ENCODE measurements around the gene ATP6V0D1.

Gene ATP6V0D1

DNA sequence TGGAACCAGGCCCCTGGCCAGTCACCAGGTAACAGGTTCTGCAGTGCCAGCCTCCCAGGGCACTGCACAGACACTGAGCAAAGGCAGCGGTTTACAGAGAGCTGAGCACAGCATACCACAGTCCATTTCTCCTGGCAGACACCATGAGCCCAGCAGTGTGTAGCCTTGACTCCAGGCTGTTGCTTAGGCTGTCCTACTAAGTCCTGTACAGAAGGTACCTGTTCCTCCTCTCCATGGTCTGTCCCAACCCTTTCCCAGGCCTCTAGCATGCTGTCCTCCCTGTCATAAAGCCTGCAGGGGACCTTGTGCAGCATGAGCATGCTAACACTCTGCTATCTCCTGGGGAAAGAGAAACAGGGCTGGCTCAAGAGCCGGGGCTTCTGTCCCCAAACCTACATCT lies 20.0 kb downstream of the ATP6V0D1 start:
- no peak for DNase-seq

DNA sequence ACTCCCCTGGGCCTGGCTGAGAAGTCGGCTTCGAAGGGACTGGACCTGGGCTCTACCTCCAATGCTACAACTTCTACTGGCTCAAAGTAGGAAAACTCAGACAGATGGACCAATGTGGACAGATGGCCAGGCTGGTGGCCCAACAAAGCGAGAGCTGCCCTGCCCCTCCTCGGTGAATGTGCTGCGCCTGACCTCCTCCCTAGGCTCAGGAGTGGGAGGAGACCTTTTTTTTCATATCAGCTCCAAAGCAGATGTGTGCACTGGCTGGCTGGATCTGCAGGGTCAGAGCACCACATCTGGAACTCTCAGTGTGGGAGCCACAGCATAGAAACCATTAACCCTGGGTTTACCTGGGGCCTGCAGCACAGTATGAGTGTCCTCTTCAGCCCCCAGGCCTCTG lies 20.8 kb downstream of the ATP6V0D1 start:
- no peak for DNase-seq

DNA sequence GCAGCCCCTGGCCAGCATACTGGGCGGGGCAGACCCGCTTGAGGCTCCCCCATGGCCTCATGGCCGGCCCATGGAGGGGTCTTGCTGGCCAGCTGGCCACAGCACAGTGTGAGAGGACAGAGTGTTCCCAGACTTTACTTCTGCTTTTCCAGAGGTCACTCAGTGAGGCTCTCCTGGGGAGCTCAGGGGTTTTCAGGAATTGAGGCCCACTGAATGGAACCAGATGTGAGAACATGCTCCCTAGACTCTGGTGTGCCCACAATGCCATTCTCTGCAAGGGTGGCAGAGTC lies 21.2 kb downstream of the ATP6V0D1 start:
- no peak for DNase-seq

DNA sequence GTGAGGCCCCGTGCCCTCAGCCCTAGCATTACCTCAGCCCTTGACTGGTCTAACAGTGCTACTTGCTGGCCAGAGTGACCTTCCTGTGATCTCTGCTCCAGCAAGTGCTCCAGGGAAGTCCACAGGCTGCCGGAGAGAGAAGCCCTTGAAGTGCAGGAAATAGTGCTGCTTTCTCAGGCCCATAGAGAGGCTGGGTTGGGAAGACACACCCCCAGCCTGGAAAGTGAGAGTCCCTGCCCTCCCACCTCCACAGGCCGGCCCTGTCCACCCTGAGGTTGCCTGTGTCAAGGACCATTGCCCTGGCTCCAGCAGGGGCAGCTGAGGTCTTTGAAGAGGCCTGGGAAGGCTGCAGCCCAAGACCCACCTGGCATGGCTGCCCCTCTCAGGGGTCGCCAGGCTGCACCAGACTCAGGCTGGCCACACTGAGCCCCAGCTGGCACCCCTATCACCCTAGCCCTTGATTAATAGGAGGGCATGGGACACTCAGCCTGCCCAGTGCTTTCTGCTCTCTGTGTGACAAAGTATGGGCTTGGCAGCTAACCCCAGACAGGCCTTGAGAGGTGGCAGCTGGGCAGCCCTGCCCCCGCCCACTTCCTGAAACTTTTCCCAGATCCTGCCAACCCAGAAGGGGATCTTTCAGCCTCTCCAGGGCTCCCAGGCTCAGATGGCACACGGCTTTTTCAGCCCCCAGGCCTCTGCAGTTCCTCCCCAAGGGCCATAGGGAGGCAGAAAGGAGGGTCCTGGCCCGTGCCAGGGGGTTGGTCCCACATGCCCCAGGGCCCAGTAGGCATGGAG lies 21.7 kb downstream of the ATP6V0D1 start:
- no peak for DNase-seq

DNA sequence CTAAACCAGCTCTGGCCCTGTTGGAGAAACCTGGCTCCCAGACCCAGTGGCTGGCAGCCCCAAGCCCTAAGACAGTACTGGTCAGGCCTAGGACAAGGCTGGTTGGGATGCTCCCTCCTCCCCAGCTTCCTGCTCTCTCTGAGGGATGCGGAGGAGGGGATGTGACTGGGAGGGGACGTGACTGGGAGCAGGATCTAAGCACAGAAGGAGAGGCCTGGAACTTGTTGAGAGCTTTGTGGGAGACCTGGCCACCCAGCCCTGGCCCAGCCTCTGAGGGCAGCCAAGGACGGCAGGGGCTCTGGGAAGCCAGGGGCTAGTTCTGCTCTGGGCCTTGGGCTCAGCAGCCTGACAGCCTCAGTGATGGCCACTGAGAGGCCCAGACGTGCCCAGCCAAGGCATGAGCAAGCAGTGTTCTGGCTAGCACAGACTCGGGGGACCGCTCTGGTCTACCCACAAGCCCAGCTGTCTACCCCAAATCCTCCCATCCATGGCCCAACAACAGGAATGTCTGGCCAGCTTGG lies 22.8 kb downstream of the ATP6V0D1 start:
- no peak for DNase-seq

DNA sequence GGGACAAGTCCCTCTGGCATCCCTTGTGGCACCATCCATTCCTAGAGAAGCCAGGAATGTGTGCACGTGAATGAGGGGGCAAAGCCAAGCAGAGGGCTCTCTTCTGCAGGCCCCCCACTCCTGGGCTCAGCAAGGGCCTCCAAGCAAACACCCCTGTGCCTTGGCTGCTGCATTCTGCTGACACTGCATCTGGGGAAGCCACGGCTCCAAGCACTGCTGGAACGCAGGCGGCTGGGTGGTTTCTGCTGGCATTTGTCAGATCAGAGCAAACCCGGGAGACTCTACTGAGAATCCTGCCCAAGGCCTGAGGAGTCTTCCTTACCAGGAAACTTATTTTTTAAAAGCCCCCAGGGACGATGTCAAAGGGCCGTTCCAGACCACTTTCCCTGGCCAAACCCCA lies 23.3 kb downstream of the ATP6V0D1 start:
- DNase-seq: no peak

DNA sequence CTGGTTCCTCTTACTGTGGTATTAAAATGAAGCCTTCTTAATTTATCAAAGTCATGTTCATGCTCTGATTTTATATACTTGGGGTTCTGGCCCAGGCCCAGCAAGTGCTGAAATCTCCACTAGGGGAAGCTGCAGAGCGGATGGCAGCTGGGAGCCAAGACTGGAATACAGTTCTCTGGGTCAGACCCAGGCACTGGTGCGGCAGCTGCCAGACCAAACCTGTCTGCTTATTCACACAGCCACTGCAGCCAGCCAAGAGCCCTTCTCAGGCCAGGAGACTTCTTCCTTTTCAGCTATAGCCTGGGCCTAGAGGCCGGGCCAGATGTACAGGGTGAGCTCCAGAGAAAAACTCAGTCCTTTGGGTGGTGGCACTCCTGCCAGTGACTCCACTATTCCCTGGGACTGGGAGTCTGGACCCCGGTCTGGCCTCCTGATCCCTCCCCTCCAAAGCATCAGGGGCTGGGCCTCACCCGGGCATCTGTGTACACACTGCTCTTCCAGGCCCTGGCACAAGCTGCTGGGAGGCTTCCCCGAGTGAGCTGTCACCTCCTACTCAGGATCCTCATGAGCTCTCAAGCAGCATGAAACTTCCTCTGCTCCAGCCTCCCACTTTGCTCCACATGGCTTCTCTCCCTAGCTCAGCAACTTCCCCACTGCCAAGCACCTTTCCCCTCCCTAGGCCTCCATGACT lies 24.4 kb downstream of the ATP6V0D1 start:
- DNase-seq: no peak

DNA sequence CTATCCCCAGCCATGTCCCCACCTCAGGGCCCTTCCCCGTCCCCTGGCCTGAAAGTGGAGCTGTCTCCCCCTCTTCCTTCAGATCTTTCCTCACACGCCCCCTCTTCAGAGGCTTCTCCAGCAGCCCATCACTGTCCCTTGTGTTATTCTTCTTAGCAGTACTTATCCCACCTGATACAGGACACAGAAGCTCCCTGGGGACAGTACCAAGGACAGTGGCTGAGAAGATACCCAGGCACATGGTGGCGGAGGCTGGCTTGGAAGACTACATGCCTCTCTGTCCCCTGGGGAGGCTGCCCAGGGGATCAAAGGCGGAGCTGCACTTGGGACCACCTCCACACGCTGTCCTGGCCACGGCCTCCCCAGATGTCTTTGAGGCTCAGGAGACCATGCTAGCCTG lies 26.1 kb downstream of the ATP6V0D1 start:
- no peak for DNase-seq

DNA sequence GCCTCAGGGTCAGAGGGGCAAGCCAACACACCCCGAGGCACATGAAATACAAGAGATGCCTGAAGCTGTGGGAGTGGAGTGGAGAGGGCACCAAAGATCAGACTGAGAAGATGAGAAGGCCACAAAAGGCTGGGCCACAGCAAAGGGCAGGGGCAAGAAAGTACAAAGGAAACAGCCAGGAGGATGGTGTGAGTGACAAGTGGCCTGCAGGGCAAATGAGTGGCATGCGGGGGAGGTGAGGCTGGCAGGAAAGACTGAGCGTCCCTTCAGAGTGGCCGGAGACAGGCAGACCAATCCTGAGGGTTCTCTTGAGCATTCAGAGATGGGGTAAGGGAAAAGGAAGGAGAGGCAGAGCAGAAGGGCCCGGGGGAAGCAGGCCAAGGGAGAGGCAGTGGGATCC lies 26.9 kb downstream of the ATP6V0D1 start:
- no peak for DNase-seq

DNA sequence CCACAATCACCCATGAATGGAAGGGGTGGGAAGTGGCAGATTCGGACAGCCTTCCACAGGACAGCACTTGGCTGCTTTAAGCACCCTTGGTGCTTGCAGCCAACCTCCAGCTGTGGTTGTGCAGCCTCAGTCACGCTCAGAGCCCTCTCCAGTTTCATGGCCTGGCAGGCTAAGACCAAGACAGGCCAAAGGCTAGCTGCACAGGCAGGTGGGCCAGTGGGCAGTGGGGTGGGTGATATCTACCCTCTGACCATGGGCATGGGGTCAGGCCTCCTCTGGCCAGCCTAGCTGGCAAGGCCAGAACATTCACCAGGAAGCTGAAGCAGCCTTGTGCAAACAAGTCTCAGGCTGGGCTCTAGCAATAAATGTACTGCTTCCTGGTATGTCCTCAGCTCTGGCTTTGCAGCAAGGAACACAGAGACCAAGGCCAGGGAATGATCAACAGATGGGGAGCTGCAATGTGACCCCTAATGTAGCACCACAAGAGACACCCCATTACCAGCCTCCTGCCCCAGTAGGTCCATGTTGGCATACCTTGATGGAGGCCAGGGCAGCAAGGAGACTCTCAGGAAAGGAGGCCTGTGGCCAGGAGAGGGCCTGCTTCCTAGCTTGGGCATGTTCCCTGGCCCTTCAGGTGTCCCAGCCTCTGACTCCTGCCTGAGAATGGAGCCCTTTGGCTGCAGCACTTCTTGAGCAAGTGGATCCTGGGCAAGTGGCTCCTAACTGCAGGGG lies 29.1 kb downstream of the ATP6V0D1 start:
- no peak for DNase-seq

DNA sequence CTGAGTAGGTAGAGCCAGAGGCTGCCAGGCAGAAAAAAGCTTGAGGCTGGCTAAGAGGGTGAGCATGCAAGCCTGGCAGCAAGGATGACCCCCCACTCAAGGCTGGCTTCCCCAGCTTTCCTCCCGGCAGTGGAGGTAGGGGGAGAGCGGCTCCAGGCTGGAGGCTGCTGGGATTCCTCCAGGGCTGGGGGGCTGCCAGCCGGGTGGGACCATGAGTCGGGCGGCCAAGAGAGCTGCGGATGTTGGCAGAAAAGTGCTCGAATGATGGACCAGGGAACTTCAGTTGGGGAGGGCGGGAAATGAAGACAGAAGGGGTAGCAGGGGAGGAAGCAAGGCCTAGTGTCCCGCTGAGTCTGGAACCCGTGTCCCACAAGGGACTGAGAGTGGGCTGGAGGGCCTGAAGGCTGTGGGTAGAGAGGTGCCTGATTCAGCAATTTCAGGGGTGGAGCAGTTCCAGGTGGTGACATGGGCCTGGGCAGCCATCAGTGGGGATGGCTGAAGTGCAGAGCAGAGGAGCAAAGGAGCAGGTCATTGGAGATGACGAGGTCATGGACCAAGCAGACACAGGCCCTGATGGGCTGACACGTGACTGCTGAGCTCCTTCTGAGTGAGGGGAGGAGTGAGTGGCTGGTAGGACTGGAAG lies 29.8 kb downstream of the ATP6V0D1 start:
- DNase-seq: no peak

DNA sequence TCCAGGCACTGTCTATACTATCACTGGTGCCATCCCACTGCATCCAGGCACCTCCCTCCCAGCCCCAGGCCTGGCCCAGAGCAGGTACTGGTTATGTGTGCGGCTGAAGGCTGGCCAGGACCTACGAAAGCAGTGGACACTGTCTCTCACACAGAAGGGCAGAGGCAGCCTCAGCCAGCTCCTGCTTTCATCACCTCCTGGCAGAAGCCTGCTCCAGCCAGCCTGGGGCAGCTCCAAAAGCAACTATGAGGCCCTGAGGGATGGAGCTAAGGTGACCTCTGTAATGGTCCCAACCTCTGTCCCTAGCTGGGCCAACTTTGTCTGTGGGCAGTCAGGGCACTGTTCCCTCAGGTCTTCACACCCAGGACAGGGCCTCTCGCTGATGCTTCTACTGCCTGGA lies 31.2 kb downstream of the ATP6V0D1 start:
- no peak for DNase-seq

DNA sequence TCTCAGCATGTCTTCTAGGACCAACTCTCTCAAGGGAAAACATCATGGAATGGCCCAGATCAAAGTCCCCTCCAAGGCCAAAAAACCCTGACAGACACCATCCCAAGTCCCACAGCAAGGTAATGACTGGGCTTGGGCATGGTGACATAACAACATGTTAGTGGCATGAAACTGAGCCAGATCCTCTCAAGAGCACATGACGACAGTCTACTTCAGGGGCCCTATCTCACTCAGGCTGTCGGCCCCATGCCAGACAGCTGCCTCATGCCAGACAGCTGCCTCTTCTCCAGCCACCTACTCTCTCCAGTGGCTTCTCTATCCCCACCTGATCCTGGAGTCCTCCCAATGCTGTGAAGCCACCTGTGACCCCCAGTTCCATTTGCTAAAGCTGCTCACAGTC lies 31.6 kb downstream of the ATP6V0D1 start:
- DNase-seq: no peak

DNA sequence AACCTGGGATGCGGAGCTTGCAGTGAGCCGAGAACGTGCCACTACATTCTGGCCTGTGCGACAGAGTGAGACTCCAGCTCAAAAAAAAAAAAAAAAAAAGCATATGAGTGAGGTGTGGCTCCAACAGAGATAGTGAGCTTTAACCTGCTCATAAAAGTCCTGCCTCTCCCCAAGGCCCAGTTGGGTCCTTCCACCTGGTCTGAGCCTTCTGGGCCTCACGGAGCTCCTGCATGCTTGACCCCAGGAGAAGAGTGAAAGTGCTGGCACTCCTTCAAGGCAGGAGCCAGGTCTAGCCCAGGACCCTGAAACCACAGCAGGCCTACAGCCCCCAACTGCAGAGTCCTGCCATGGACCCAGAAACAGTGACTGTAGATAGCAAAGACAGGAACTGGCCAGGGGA lies 32.4 kb downstream of the ATP6V0D1 start:
- no peak for DNase-seq

DNA sequence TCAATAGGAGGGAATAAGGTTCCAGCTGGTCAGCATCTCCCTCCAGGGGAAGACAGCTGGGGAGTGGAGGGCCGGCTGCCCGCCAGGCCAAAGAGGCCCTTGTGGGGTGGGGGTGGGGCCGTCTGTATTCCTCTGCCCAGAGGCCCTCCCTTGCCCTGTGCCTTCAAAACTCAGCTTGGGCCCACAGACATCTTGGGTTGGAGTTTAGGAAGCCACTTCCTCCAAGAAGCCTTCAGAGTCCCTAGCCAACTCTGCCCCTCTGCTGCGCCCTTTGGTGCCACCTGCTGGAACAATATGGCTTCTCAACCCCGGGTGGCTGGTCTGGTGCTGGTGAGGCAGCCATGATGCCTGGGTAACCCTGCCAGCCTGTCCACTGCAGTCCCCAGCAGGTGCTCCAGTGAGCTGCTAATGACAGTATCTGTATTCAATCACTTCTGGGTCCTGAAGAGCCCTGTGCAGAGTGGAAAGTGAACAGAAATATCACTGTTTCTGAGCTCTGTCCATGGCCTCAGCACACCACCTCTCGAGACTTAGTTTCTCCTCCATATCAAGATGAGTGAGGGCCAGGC lies 33.4 kb downstream of the ATP6V0D1 start:
- no peak for DNase-seq

DNA sequence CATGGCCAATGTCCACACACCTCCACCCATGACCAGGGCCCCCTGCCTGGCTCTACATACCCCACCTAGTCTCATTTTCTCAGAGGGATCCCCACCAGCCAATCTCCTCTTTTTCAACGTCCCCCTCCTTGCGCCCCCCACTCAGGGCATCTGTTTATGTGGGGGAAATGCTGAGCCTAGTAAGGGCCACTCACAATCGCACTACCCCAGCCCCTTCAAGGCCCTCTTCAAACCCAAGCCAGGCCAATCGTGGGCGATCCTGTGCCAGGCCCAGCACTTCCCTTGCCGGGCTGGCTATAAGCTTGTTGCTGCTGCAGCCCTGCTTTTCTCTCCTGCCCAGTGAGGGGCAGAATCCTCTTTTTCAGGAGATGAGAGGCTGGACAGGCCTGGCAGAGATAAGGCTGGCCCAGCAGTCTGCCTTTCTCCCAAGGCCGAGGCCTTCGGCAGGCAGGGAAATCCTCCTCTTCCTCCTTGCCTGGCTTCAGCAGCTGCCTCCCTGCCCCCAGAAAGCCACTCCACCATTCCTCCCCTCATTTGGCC lies 33.9 kb downstream of the ATP6V0D1 start:
- no peak for DNase-seq

DNA sequence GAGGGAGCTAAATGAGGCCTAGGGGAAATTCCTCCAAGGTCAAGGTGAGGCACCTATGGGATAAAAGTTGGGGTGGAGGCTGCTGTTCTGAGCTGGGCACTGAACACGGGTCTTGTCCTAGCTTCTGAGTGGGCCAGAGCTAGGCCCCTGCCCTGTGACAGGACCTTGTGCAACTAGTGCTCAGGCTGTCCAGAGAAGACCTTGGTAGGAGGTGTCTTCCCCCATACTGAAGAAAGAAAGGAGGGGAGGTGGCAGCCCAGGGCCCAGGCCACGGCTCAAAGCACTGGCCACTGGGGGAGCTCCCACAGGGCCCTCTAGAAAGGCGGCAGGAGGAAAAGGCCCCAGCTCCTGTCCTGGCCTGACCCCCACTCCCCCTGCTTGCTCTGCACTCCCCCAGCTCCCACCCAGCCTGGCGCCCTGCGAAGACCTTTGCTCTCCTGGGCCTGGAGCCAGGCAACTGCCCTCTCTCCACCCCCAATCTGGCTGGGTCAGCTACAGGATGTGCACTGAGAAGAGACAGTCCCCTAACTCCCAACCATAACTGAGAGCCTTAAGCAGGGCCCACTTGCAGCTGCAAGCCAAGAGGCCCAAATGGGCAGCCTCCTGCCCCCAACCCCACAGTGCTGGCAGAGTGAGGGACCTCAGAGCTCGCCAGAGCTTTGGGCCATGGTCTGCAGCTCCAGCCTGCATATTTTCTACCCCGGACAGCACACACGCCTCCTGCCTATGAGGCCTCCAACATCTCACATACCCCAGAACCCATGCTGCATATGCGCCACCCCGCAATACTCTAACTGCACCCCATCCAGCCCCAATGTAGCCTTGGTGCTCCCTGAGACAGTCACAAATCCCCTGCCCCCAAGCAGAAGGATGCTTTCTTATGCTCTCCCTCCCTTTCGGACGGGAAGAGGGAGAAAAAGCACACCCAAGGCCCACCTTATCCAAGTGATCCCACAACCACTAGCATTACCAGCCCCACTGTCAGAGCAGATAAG lies 34.7 kb downstream of the ATP6V0D1 start:
- DNase-seq: no peak

DNA sequence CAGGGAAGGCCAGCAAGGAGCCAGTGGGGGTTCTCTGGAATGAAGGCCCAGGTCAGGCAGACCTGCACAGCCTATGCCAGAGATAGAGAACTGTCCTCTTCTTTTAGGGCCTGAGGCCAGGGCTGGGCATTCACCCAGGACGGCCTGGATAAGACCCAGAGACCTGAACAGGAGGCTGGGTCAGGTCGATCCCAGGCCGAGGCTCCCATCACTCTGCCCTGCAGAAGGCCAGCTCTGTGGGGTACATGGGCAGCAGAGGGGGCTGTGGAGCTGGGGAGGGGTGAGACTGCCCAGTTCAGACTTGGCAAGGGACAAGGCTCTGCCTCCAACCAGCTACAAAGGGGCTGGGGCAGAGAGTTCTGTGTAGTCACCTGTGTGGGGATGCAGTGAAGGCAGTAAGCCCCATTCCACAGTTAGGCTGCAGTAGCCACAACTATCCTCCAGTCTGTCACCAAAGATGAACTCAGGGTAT lies 35.5 kb downstream of the ATP6V0D1 start:
- DNase-seq: no peak

DNA sequence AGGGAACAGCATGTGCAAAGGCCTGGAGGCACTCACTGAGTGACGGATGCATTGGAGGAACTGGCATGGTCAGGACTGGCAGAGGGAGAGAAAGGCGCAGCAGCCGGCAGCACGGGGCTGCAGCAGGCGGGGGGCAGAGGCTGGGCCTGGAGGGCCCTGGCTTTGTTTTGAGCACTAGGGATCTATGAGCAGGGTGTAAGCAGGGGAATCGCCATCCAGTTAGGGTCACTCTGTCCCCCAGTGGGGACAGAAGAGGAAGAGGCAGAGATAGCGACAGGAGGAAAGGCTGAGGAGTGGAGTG lies 35.9 kb downstream of the ATP6V0D1 start:
- no peak for DNase-seq

DNA sequence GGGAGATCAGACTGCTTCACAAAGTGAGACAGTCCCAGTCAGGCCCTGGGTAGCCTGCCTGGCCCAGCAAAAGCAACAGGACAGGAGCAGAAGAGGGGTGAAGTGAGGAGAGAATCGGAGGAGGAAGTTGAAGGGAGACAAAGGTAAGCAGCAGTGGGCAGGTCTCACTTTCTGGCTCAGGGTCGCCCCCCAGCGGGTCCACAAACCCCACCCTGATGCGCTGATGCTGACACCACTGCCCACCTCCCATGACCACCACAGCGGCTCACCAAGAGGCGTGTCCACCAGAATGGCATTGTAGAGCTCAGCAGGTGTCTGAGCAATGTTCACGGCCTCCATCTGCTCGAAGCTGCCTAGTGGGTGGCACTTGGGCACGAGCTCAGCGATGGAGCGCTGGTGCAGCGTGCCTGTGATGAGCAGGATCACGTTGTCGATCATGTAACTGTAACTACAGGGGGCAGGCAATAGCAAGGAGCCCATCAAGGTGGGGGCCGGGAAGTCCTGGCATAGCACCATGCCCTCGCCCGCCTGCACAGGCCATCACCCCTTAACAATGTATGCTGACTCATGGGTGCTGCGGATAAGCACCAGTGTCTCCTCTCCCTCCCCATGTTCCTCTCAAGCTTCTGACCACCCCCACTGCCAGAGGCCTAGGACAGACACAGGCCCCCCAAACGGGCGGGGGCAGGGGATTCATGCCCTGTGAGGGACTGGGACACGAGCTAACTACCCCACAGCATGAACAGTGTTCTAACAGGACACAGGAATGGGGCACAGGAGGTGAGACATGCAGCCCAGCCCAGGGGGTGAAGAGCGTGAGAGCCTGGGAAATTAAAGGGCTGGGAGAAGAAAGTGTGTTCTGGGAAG lies 36.5 kb downstream of the ATP6V0D1 start:
- DNase-seq: no peak

DNA sequence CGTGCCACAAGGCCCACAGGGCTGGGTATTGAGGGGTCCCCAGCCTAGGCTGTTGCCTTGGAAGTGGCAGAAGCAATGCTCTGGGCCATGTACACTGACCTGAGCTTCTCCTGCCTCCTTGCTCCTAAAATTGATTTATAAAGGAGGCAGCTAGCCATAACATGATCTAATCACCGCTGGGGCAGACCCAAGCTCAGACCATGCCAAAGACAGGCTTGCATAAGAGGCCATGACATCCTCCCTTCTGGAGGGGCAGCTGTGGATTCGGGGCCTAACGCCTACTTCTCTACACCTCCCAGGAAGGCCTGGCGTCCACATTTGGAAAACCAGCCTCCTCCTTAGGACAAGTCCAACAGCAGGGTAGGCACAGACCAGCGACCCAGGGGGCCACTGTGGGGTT lies 37.7 kb downstream of the ATP6V0D1 start:
- no peak for DNase-seq
